ENCODE data around the gene FSTL1. TPM values are rescaled to one million over a fixed set of nuclear protein-coding genes. Genes with fewer than 3 reads are reported as not detected.

Gene FSTL1
- total and polyA plus RNA-seq, 2 donors (not counting 1 experiment from before 2014, with no cell fraction given), result 0.15 TPM; not detected in 1

- no peak overlapping the region for H3K27ac Mint-ChIP-seq
- ATAC-seq (ENCODE audit: low read depth) (no peak), DNase-seq (no peak)
- intact Hi-C loops (cut with micrococcal nuclease), result no loop called here
- Histone ChIP-seq H3K9me3 (ENCODE audit: control extremely low read depth in 1 of 3, control insufficient read depth in 2 of 3, insufficient read depth in 1 of 3, low read length in 2 of 3) (no peaks in the 10 kb centered on the region), H3K36me3 (replicated peaks in 1 of 2; ENCODE audit: control extremely low read depth in 1 of 2, control insufficient read depth in 1 of 2, extremely low read depth in 1 of 2, insufficient read depth in 2 of 2, low read length in 1 of 2) (no peaks in the 10 kb centered on the region), H3K79me2 (ENCODE audit: control insufficient read depth, insufficient read depth, low read length) (no peaks in the 10 kb centered on the region), H3K4me1 (ENCODE audit: control insufficient read depth in 2 of 2, insufficient read depth in 2 of 2, low read length in 2 of 2) (peaks cover 13 to 14% of the 10 kb centered on the region in 2 donors), H3K4me3 (ENCODE audit: control extremely low read depth in 1 of 5, extremely low read depth in 1 of 5, insufficient read depth in 1 of 5, low read depth in 2 of 5, low read length in 4 of 5) (no peak overlapping the region), H4K20me1 (ENCODE audit: control insufficient read depth, insufficient read depth, low read length, poor library complexity, severe bottlenecking) (no peaks in the 10 kb centered on the region), H3K27me3 (replicated peaks in 1 of 4; ENCODE audit: control extremely low read depth in 1 of 4, control insufficient read depth in 3 of 4, insufficient read depth in 4 of 4, low read length in 3 of 4) (no peaks in the 10 kb centered on the region), H3K4me2 (replicated peaks; ENCODE audit: low read depth, low read length, poor library complexity, severe bottlenecking) (no peak overlapping the region), H3K9ac (ENCODE audit: low read length) (no peak overlapping the region), H2AFZ (ENCODE audit: insufficient read depth, low read depth, low read length, poor library complexity, severe bottlenecking) (no peak overlapping the region), H3K27ac (ENCODE audit: low read length in 2 of 2) (no peak overlapping the region)
- 75% methylated on average over 8 of the region's 8 CpGs for WGBS (ENCODE audit: insufficient coverage)
- H3K4me3 Mint-ChIP-seq, result no peak overlapping the region
- POLR2A ChIA-PET, result no interaction called here
- CTCF ChIA-PET, result interaction anchor here (1.4 to 4.5 kb wide), 2 partner anchors 20 to 162 kb away, joined by 4 to 20 read pairs; no protein-coding TSS in a partner anchor
- peaks cover 38% of the 10 kb centered on the region for H3K4me1 Mint-ChIP-seq
- TF ChIP-seq CTCF (IDR thresholded peaks at IDR 0.05) (no peak), EZH2 (IDR thresholded peaks at IDR 0.05; ENCODE audit: borderline replicate concordance, insufficient read depth, low read depth, low read length, poor library complexity, severe bottlenecking) (no peak)
- no peaks in the 10 kb centered on the region for H3K27me3 Mint-ChIP-seq
- H3K9me3 Mint-ChIP-seq (ENCODE audit: insufficient read depth), result no peaks in the 10 kb centered on the region
Observed at GRCh38 chr3:120396469-120396868, 54.3 kb downstream of the FSTL1 start.

DNA sequence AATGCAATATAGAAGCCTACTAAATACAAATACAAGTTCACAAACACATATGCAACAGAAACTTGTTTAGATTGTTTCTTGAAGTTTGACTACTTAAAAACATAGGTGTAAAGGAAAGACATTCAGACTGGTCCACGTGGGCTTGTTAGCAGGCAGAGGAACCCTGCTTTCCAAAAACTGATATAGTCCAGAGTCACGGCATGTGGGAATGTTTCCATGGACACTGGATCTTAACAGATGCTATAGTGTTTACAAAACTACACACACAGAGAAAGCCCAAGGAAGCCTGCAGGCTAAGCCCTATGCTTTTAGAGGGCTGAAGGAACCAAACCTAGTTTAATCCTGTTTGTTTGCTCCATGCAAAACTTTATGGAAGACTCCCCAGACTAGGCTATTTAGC, 56.4 kb downstream of the FSTL1 start:
- POLR2A ChIA-PET, result no interaction called here
- peaks cover 21% of the 10 kb centered on the region for H3K4me1 Mint-ChIP-seq
- H4K20me1 ChIP-seq (ENCODE audit: control insufficient read depth, insufficient read depth, low read length, poor library complexity, severe bottlenecking), result no peaks in the 10 kb centered on the region
- no peaks in the 10 kb centered on the region for H3K27me3 Mint-ChIP-seq
- no peaks in the 10 kb centered on the region for H3K9me3 Mint-ChIP-seq (ENCODE audit: insufficient read depth)
- WGBS (ENCODE audit: insufficient coverage), result no CpG with 5 or more reads among the region's 2 CpGs
- H3K27ac ChIP-seq (ENCODE audit: low read length in 2 of 2), result no peak overlapping the region
- H3K27me3 ChIP-seq (replicated peaks in 1 of 4; ENCODE audit: control extremely low read depth in 1 of 4, control insufficient read depth in 3 of 4, insufficient read depth in 4 of 4, low read length in 3 of 4), result no peaks in the 10 kb centered on the region
- intact Hi-C loops (cut with micrococcal nuclease), result no loop called here
- H3K79me2 ChIP-seq (ENCODE audit: control insufficient read depth, insufficient read depth, low read length), result no peaks in the 10 kb centered on the region
- no peak overlapping the region for H3K27ac Mint-ChIP-seq
- H3K9me3 ChIP-seq (ENCODE audit: control extremely low read depth in 1 of 3, control insufficient read depth in 2 of 3, insufficient read depth in 1 of 3, low read length in 2 of 3), result no peaks in the 10 kb centered on the region
- no peak overlapping the region for H3K4me3 ChIP-seq (ENCODE audit: control extremely low read depth in 1 of 5, extremely low read depth in 1 of 5, insufficient read depth in 1 of 5, low read depth in 2 of 5, low read length in 4 of 5)
- ATAC-seq (ENCODE audit: low read depth), result no peak
- H2AFZ ChIP-seq (ENCODE audit: insufficient read depth, low read depth, low read length, poor library complexity, severe bottlenecking), result no peak overlapping the region
- no peaks in the 10 kb centered on the region for H3K36me3 ChIP-seq (replicated peaks in 1 of 2; ENCODE audit: control extremely low read depth in 1 of 2, control insufficient read depth in 1 of 2, extremely low read depth in 1 of 2, insufficient read depth in 2 of 2, low read length in 1 of 2)
- CTCF ChIA-PET, result no interaction called here
- no peak overlapping the region for H3K4me3 Mint-ChIP-seq
- TF ChIP-seq EZH2 (IDR thresholded peaks at IDR 0.05; ENCODE audit: borderline replicate concordance, insufficient read depth, low read depth, low read length, poor library complexity, severe bottlenecking), result no peak
- TF ChIP-seq CTCF (IDR thresholded peaks at IDR 0.05), result no peak
- no peak for DNase-seq
- peaks cover 3 to 5% of the 10 kb centered on the region in 2 donors for H3K4me1 ChIP-seq (ENCODE audit: control insufficient read depth in 2 of 2, insufficient read depth in 2 of 2, low read length in 2 of 2)
- no peak overlapping the region for H3K4me2 ChIP-seq (replicated peaks; ENCODE audit: low read depth, low read length, poor library complexity, severe bottlenecking)
- H3K9ac ChIP-seq (ENCODE audit: low read length), result no peak overlapping the region

Data from B cell (primary cell).